B cell (primary cell): ENCODE measurements around the gene PHACTR1. TPM values are rescaled to one million over a fixed set of nuclear protein-coding genes. Genes with fewer than 3 reads are reported as not detected.

Experiments
- ATAC-seq: fragments of 200-7000 bp; cut with Tn5 transposase; one replicate; pipeline ENCODE4 v1.10.0; 2021; ENCODE audit warnings: low read depth, mild to moderate bottlenecking, moderate number of reproducible peaks, moderate library complexity
- CTCF ChIA-PET: fragments of 350-600 bp; sonication (Branson Sonifier 250); formaldehyde crosslinking; loops from one replicate; lab custom pipeline; 2021; ENCODE audit warnings: antibody characterized with exemption, inconsistent platforms; lab: Charles Lee
- POLR2A ChIA-PET: fragments of 350-600 bp; sonication (Branson Sonifier 250); formaldehyde crosslinking; loops from one replicate; lab custom pipeline; 2021; ENCODE audit warnings: antibody characterized with exemption; lab: Charles Lee
- DNase-seq: peaks from one replicate; pipeline ENCODE4 v3.0.0; 2013
- H2AFZ ChIP-seq: 2 replicates; pipeline ENCODE4 v1.6.1; 2012; ENCODE audit warnings: mild to moderate bottlenecking, low read depth, low read length; ENCODE audit not compliant: insufficient read depth, poor library complexity, severe bottlenecking
- H3K27ac ChIP-seq, 2 donors: 1 replicate in 1 of 2; 2 replicates in 1 of 2; pipeline ENCODE4 v1.5.1; 2012 to 2013; ENCODE audit warnings: low read length in 2 of 2, mild to moderate bottlenecking in 2 of 2, moderate library complexity in 1 of 2
- H3K27me3 ChIP-seq, 4 experiments: fragments of 200-600 bp in 1 of 4; sonication (generic) in 1 of 4; replicated peaks in 1 of 4; 1 replicate in 2 of 4; 2 replicates in 2 of 4; pipeline versions ENCODE4 v1.6.1 to v1.7.0; 2013 to 2016; ENCODE audit warnings: low read length in 3 of 4, mild to moderate bottlenecking in 2 of 4, mixed read lengths in 1 of 4, moderate library complexity in 1 of 4; ENCODE audit not compliant: insufficient read depth in 4 of 4, control insufficient read depth in 3 of 4; ENCODE audit errors: control extremely low read depth in 1 of 4
- H3K36me3 ChIP-seq, 2 experiments: replicated peaks in 1 of 2; 1 replicate in 1 of 2; 2 replicates in 1 of 2; pipeline versions ENCODE4 v1.6.1 to v1.7.1; 2013; ENCODE audit warnings: low read length in 1 of 2; ENCODE audit not compliant: insufficient read depth in 2 of 2, control insufficient read depth in 1 of 2; ENCODE audit errors: control extremely low read depth in 1 of 2, extremely low read depth in 1 of 2
- H3K4me1 ChIP-seq, 2 donors: fragments of 200-600 bp in 1 of 2; sonication (generic) in 1 of 2; 1 replicate in 1 of 2; 2 replicates in 1 of 2; pipeline versions ENCODE4 v1.5.1 to v1.6.1; 2013 to 2017; ENCODE audit warnings: low read length in 2 of 2; ENCODE audit not compliant: control insufficient read depth in 2 of 2, insufficient read depth in 2 of 2
- H3K4me2 ChIP-seq: replicated peaks from 2 replicates; pipeline ENCODE3; 2012; ENCODE audit warnings: mild to moderate bottlenecking, low read depth, low read length; ENCODE audit not compliant: poor library complexity, severe bottlenecking
- H3K4me3 ChIP-seq, 5 experiments: fragments of 200-600 bp in 1 of 5; sonication (generic) in 1 of 5; 1 replicate in 3 of 5; 2 replicates in 2 of 5; pipeline versions ENCODE4 v1.5.1 to v1.7.0; 2011 to 2016; ENCODE audit warnings: low read length in 4 of 5, mild to moderate bottlenecking in 4 of 5, low read depth in 2 of 5, control low read depth in 1 of 5, moderate library complexity in 1 of 5; ENCODE audit not compliant: insufficient read depth in 1 of 5; ENCODE audit errors: control extremely low read depth in 1 of 5, extremely low read depth in 1 of 5
- H3K79me2 ChIP-seq: fragments of 200-600 bp; sonication (generic); one replicate; pipeline ENCODE4 v1.6.0; 2016; ENCODE audit warnings: low read length; ENCODE audit not compliant: control insufficient read depth, insufficient read depth
- H3K9ac ChIP-seq: fragments of 200-600 bp; sonication (generic); 2 replicates; pipeline ENCODE4 v1.6.1; 2017; ENCODE audit warnings: mild to moderate bottlenecking, low read length, moderate library complexity
- H3K9me3 ChIP-seq, 3 donors: one replicate each; pipeline versions ENCODE4 v1.6.1 to v1.7.1; 2013; ENCODE audit warnings: low read length in 2 of 3; ENCODE audit not compliant: control insufficient read depth in 2 of 3, insufficient read depth in 1 of 3; ENCODE audit errors: control extremely low read depth in 1 of 3
- H4K20me1 ChIP-seq: 2 replicates; pipeline ENCODE4 v1.6.0; 2012; ENCODE audit warnings: mild to moderate bottlenecking, low read length; ENCODE audit not compliant: insufficient read depth, control insufficient read depth, poor library complexity, severe bottlenecking
- H3K27ac Mint-ChIP-seq: one replicate; pipeline ENCODE4 v1.8.0; 2021; ENCODE audit warnings: mixed read lengths
- H3K27me3 Mint-ChIP-seq: one replicate; pipeline ENCODE4 v1.8.0; 2021; ENCODE audit warnings: mixed read lengths
- H3K4me1 Mint-ChIP-seq: one replicate; pipeline ENCODE4 v1.8.0; 2021; ENCODE audit warnings: mixed read lengths
- H3K4me3 Mint-ChIP-seq: one replicate; pipeline ENCODE4 v1.8.0; 2021; ENCODE audit warnings: mixed read lengths
- H3K9me3 Mint-ChIP-seq: one replicate; pipeline ENCODE4 v1.8.0; 2022; ENCODE audit warnings: mixed read lengths; ENCODE audit not compliant: insufficient read depth
- CTCF ChIP-seq: fragments of 200-600 bp; IDR thresholded peaks from one replicate; pipeline ENCODE4 v1.8.0; 2022; ENCODE audit warnings: antibody characterized with exemption, mild to moderate bottlenecking
- EZH2 ChIP-seq: IDR thresholded peaks from 2 replicates; pipeline ENCODE4 v1.6.1; 2012; ENCODE audit warnings: borderline replicate concordance, low read depth, mild to moderate bottlenecking, moderate library complexity, low read length; ENCODE audit not compliant: insufficient read depth, poor library complexity, severe bottlenecking
- WGBS: methylation state at CpG from one replicate; pipeline ENCODE4 v1.1.5; 2013; ENCODE audit warnings: missing lambda C conversion rate; ENCODE audit not compliant: insufficient coverage; 5-methylcytosine and 5-hydroxymethylcytosine counted together
- intact Hi-C: fragments of 100-400 bp; cut with micrococcal nuclease; formaldehyde crosslinking; loops from one replicate; pipeline ENCODE4 v1.10.0; 2022
- polyA plus RNA-seq: library from polyadenylated mRNA; depleted of rRNA; stranded (reverse); fragments of >200 nt; gene quantifications from 2 replicates; pipeline ENCODE4 v1.2.3, GENCODE V29; 2012
- total RNA-seq, 2 donors: library from RNA; stranded (reverse); fragments of 120-200 nt in 1 of 2; gene quantifications; 1 replicate in 1 of 2; 2 replicates in 1 of 2; pipeline versions ENCODE4 v1.2.3 to v1.2.4, GENCODE V29; 2013 to 2022

The PHACTR1 gene
- total and polyA plus RNA-seq, 2 donors (not counting 1 experiment from before 2014, with no cell fraction given): 30.2 to 129 TPM

- ChIA-PET CTCF (no interaction called here), POLR2A (no interaction called here)
- Histone ChIP-seq H3K4me1 (peaks cover 4 to 5% of the 10 kb centered on the region in 2 donors), H3K36me3 (no peaks in the 10 kb centered on the region), H3K79me2 (no peaks in the 10 kb centered on the region), H3K4me2 (no peak overlapping the region), H2AFZ (no peak overlapping the region), H3K4me3 (no peak overlapping the region), H3K27me3 (no peaks in the 10 kb centered on the region), H3K9ac (no peak overlapping the region), H3K27ac (no peak overlapping the region), H3K9me3 (no peaks in the 10 kb centered on the region), H4K20me1 (no peaks in the 10 kb centered on the region)
- Mint-ChIP-seq H3K9me3 (no peaks in the 10 kb centered on the region), H3K4me1 (peaks cover 9% of the 10 kb centered on the region), H3K4me3 (no peak overlapping the region), H3K27me3 (no peaks in the 10 kb centered on the region), H3K27ac (no peak overlapping the region)
- ATAC-seq (no peak), DNase-seq (no peak)
- no peak for TF ChIP-seq CTCF
- no peak for TF ChIP-seq EZH2
- no CpG with 5 or more reads among the region's 1 CpG for WGBS
- intact Hi-C loops: no loop called here
Measured at GRCh38 chr6:13066820-13067219, 350.3 kb downstream of the PHACTR1 start.

DNA sequence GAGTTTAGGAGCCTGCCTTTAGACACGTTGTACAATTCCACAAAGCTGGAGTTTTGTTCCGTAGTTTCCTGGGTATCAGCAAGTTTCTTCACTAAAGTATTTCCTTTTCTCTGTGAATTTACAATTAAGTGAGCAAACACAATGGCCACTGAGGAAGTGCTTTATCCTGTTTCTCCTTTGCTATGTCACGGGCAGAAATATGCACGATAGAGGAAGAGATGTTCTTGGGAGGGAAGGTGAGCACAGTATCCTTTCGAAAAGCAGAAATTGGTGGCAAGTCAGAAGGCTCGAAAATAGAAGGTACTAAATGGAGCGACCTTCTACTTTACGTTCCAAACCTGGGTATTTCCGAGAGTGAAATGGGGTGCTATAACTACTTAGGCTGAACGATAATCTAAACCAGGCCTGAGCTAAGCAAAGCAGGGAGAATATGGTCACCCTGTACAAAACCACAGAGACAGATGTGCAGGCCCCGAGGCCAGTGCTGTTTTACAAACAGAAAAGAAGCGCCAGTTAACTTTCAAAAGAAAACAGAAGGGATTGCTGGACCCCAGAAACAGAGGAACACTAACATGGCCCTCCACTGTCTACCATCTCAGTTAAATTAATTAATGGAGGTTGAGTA, 352.1 kb downstream of the PHACTR1 start:
- H3K4me3 Mint-ChIP-seq: no peak overlapping the region
- no peak for TF ChIP-seq EZH2
- TF ChIP-seq CTCF: no peak
- intact Hi-C loops: no loop called here

More for the DNA sequence above, 352.1 kb downstream of the PHACTR1 start:
- H3K4me1 ChIP-seq: peaks cover 4 to 5% of the 10 kb centered on the region in 2 donors
- H3K9ac ChIP-seq: no peak overlapping the region
- H3K9me3 Mint-ChIP-seq: no peaks in the 10 kb centered on the region
- H3K79me2 ChIP-seq: no peaks in the 10 kb centered on the region
- H4K20me1 ChIP-seq: no peaks in the 10 kb centered on the region
- DNase-seq (no peak), ATAC-seq (no peak)
- H2AFZ ChIP-seq: peak overlapping the region; percentile 31
- no peak overlapping the region for H3K27ac ChIP-seq
- H3K4me2 ChIP-seq: peak overlapping the region; percentile 23
- peaks cover 9% of the 10 kb centered on the region for H3K4me1 Mint-ChIP-seq
- CTCF ChIA-PET: interaction anchor here (0.7 kb wide), 1 partner anchor 68 kb away, joined by 3 read pairs; no protein-coding TSS in a partner anchor
- WGBS: 19% methylated on average over 8 of the region's 12 CpGs
- H3K9me3 ChIP-seq: no peaks in the 10 kb centered on the region
- peaks cover 3% of the 10 kb centered on the region for H3K27me3 Mint-ChIP-seq
- POLR2A ChIA-PET: no interaction called here
- no peak overlapping the region for H3K4me3 ChIP-seq
- no peak overlapping the region for H3K27ac Mint-ChIP-seq
- H3K27me3 ChIP-seq: no peaks in the 10 kb centered on the region
- H3K36me3 ChIP-seq: no peaks in the 10 kb centered on the region
